Gastroesophageal sphincter (tissue), 4 donors: ENCODE data around the gene LCORL. TPM values are rescaled to one million over a fixed set of nuclear protein-coding genes. Genes with fewer than 3 reads are reported as not detected.

ENCODE experiments used
- ATAC-seq: fragments of 150-250 bp; one replicate; pipeline ENCODE4 v1.9.1; 2016; ENCODE audit warnings: mild to moderate bottlenecking, moderate library complexity
- H3K27ac ChIP-seq, 4 donors: fragments of 200-600 bp; sonication (generic) in 3 of 4; 1 replicate in 3 of 4; 2 replicates in 1 of 4; pipeline ENCODE4 v1.5.1; 2016 to 2019
- H3K27me3 ChIP-seq: fragments of 200-600 bp; sonication (generic); one replicate; pipeline ENCODE4 v1.5.1; 2019
- H3K36me3 ChIP-seq, 2 donors: fragments of 200-600 bp; sonication (generic); one replicate each; pipeline ENCODE4 v1.5.1; 2019; ENCODE audit warnings: control low read depth in 1 of 2
- H3K4me1 ChIP-seq, 3 donors: fragments of 200-600 bp; sonication (generic); 1 replicate in 2 of 3; 2 replicates in 1 of 3; pipeline ENCODE4 v1.5.1; 2016 to 2019; ENCODE audit warnings: control low read depth in 2 of 3
- H3K4me3 ChIP-seq, 2 donors: fragments of 200-600 bp; sonication (generic); one replicate each; pipeline ENCODE4 v1.5.1; 2019; ENCODE audit warnings: mild to moderate bottlenecking in 1 of 2, moderate library complexity in 1 of 2
- H3K9me3 ChIP-seq, 3 donors: fragments of 200-600 bp; sonication (generic); one replicate each; pipeline ENCODE4 v1.5.1; 2017 to 2019; ENCODE audit warnings: control low read depth in 2 of 3
- EP300 ChIP-seq: sonication (generic); formaldehyde crosslinking; IDR thresholded peaks from one replicate; pipeline ENCODE4 v1.6.1; 2017; ENCODE audit warnings: antibody characterized with exemption, mild to moderate bottlenecking
- POLR2A ChIP-seq, 2 donors: fragments of 450-650 bp; IDR thresholded peaks; one replicate each; pipeline ENCODE4 v1.6.1; 2017; ENCODE audit warnings: antibody characterized with exemption in 2 of 2, mild to moderate bottlenecking in 2 of 2, moderate library complexity in 1 of 2
- POLR2AphosphoS5 ChIP-seq: sonication (generic); formaldehyde crosslinking; IDR thresholded peaks from one replicate; pipeline ENCODE4 v1.6.1; 2017; ENCODE audit warnings: antibody characterized with exemption
- WGBS, 2 donors: methylation state at CpG; one replicate each; pipeline ENCODE4 v1.1.5; 2018; ENCODE audit warnings: low coverage in 1 of 2; 5-methylcytosine and 5-hydroxymethylcytosine counted together
- total RNA-seq, 4 donors: library from RNA; depleted of rRNA; stranded (reverse); fragments of >200 nt; gene quantifications; one replicate each; pipeline ENCODE4 v1.1.0, GENCODE V29; 2016
- TF ChIP-seq, protein P1 (sequence below), 4 experiments: fragments of 200-600 bp in 2 of 4; fragments of 450-650 bp in 2 of 4; sonication (generic) in 1 of 4; IDR thresholded peaks; one replicate each; pipeline ENCODE4 v1.5.1; 2017 to 2019; ENCODE audit warnings: antibody characterized with exemption in 4 of 4, mild to moderate bottlenecking in 2 of 4, moderate library complexity in 2 of 4

Gene LCORL
- total RNA-seq, 4 donors from 2014 or later = 8.5 to 14.7 (median 10.3) TPM

DNA sequence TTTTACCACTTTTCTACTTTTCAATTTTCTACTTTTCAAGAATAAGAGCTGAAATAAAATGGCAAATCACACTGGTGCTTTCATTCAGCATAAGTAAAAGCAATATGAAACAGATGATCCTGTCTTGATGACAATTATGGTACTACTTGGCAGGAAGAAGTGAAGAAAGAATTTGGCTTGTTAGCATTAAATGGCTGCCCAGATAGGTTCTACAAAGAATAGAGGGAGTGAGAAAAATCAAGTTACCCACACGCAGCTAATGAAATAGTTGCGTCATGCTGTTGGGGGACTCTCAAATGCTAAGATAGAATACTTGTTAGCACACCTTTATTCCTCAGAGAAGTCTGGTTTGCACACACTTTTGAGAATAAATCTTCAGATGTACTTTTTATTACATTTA is 12.5 kb upstream of the LCORL start:
- Histone ChIP-seq H3K4me1 (no peaks in the 10 kb centered on the region), H3K36me3 (no peaks in the 10 kb centered on the region), H3K27me3 (peaks cover 3% of the 10 kb centered on the region), H3K27ac (no peak overlapping the region), H3K4me3 (no peak overlapping the region), H3K9me3 (no peaks in the 10 kb centered on the region)
- ATAC-seq = no peak
- 40 to 49% methylated on average over 2 of the region's 2 CpGs for WGBS, 2 donors
- TF ChIP-seq, protein P1, sequence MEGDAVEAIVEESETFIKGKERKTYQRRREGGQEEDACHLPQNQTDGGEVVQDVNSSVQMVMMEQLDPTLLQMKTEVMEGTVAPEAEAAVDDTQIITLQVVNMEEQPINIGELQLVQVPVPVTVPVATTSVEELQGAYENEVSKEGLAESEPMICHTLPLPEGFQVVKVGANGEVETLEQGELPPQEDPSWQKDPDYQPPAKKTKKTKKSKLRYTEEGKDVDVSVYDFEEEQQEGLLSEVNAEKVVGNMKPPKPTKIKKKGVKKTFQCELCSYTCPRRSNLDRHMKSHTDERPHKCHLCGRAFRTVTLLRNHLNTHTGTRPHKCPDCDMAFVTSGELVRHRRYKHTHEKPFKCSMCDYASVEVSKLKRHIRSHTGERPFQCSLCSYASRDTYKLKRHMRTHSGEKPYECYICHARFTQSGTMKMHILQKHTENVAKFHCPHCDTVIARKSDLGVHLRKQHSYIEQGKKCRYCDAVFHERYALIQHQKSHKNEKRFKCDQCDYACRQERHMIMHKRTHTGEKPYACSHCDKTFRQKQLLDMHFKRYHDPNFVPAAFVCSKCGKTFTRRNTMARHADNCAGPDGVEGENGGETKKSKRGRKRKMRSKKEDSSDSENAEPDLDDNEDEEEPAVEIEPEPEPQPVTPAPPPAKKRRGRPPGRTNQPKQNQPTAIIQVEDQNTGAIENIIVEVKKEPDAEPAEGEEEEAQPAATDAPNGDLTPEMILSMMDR (IDR thresholded peaks at IDR 0.05) = no peak
- TF ChIP-seq POLR2AphosphoS5 = no peak
- TF ChIP-seq POLR2A (IDR thresholded peaks at IDR 0.05) = no peak
- no peak for TF ChIP-seq EP300

DNA sequence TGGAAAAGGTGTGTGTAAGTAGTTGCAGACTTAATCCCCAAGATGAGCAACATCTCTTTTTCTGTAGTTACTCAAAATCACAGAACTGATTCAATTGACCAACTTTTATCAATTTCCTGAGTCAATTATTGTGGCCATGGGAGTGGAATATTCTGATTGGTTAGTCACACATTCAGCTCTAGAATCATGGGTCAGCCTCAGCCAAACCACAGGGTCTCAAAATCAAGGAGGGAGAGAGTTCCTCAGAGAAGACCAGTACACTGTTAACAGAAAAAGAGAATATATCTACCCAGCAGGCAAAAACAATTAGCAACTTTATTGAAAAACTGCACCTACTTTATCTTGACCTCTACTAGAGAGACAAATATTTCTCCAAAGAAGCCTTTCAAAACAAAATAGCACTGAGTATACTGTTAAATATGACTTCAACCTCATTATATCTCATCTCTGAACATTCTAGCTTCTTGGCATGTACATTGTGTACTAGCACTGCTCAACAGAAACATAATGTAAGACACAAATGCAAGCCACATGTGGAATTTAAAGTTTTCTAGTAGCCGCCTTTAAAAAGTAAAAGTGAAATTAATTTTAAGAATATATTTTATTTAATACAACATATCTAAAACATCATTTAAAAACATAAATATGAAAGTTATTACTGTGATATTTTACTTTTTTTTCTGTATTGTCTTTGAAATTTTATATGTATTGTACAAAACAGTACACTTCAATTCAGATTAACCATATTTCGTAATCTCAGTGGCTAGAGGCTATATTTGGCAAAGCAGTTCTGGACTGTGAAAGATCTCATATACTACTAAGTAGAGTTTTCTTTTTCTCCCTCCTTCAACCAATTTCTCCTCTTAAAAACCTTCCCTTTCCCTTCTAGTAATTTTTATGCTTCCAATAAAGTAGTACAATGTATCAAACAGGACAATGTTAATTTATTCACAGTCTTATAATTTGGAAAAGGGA is 11.8 kb upstream of the LCORL start:
- H3K9me3 ChIP-seq = no peaks in the 10 kb centered on the region
- TF ChIP-seq POLR2AphosphoS5 (no peak), POLR2A (IDR thresholded peaks at IDR 0.05) (no peak), EP300 (no peak)
- TF ChIP-seq, protein P1 (IDR thresholded peaks at IDR 0.05) = no peak
- H3K27ac ChIP-seq = no peak overlapping the region
- no peaks in the 10 kb centered on the region for H3K36me3 ChIP-seq
- no peaks in the 10 kb centered on the region for H3K4me1 ChIP-seq
- WGBS, 2 donors = 81 to 95% methylated on average over 2 of the region's 2 CpGs
- H3K27me3 ChIP-seq = peaks cover 3% of the 10 kb centered on the region
- no peak for ATAC-seq
- no peak overlapping the region for H3K4me3 ChIP-seq

DNA sequence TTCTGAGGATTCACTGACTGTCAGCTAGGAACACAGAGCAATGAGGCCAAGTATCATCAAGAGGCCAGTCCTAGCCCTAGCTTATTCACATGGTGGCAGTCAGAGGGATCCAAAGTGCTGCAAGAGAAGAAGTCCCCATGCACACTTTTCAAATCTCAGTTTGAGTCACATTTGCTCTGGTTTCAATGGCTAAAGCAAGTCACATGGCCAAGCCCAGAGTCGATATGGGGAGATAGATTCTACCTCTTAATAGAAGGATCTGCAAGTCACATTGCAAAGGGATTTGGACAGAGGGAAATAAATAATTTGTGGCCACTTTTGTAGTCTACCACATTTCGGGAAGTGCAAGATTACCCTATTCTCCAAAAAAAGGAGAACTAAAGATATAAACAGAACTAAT is 3.7 kb upstream of the LCORL start:
- WGBS, 2 donors = 56 to 100% methylated on average over 1 to 2 of the region's 2 CpGs
- H3K27me3 ChIP-seq = no peaks in the 10 kb centered on the region
- H3K27ac ChIP-seq = no peak overlapping the region
- H3K36me3 ChIP-seq = no peaks in the 10 kb centered on the region
- peaks cover 0 to 13% (median 0%) of the 10 kb centered on the region in 3 donors for H3K4me1 ChIP-seq
- no peak for TF ChIP-seq POLR2A (IDR thresholded peaks at IDR 0.05)
- H3K4me3 ChIP-seq = no peak overlapping the region
- ATAC-seq = no peak
- H3K9me3 ChIP-seq = no peaks in the 10 kb centered on the region

DNA sequence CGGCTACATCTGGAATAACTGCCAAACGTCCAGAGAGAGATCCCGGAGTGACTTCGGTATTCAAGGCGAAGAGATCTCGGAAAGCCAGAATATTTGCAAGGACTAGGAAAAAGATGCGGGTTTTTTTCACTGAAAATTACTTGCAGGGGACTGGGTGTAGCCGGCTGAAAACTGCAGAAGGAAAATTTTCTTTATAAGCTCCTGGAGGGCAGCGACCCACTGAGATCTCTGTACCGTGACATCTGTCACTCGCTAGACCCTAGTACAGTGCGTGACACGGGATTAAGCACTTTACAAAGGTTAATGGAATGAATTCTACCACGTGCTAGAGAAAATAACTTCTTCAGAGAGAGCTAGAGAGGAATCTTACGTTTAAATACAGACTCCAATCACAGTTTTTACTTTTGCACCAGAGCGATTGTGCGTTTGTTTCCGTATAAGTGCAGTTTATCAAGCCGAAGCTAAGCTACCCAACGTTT is 1.1 kb upstream of the LCORL start:
- H3K9me3 ChIP-seq = no peaks in the 10 kb centered on the region
- H3K27ac ChIP-seq = peak overlapping the region; percentile 75 to 96 (median 92)
- ATAC-seq = no peak
- TF ChIP-seq POLR2A (IDR thresholded peaks at IDR 0.05) (no peak), EP300 (no peak), POLR2AphosphoS5 (no peak)
- TF ChIP-seq, protein P1 (IDR thresholded peaks at IDR 0.05) = no peak
- WGBS, 2 donors = 0 to 2% methylated on average over 16 to 20 of the region's 20 CpGs
- H3K36me3 ChIP-seq = no peaks in the 10 kb centered on the region
- H3K4me1 ChIP-seq = peaks cover 0 to 28% (median 4%) of the 10 kb centered on the region in 3 donors
- no peaks in the 10 kb centered on the region for H3K27me3 ChIP-seq
- H3K4me3 ChIP-seq = peak overlapping the region; percentile 89 to 98

DNA sequence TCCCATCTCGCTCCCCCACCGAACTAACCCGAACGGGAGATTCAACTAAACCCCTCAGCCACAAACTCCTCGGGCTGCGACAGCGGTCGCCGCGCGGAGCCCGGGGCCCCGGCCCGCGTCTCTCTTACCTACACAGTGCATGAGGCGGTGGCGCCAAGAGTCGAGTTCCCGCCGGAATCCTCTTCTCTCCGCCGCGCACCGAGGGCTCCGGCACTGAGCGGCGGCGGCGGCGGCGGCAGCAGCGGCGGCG is 160 bp downstream of the LCORL start:
- H3K27me3 ChIP-seq = no peaks in the 10 kb centered on the region
- H3K36me3 ChIP-seq = no peaks in the 10 kb centered on the region
- TF ChIP-seq POLR2A (IDR thresholded peaks at IDR 0.05) = peak; percentile 20 to 39
- no peak for TF ChIP-seq POLR2AphosphoS5
- H3K9me3 ChIP-seq = no peaks in the 10 kb centered on the region
- H3K4me1 ChIP-seq = peaks cover 0 to 28% (median 4%) of the 10 kb centered on the region in 3 donors
- no CpG with 5 or more reads among the region's 34 CpGs for WGBS, 2 donors
- ATAC-seq = no peak
- peak overlapping the region; percentile 89 to 98 for H3K4me3 ChIP-seq
- peak overlapping the region; percentile 75 to 96 (median 92) for H3K27ac ChIP-seq
